K562 (cell line): ENCODE data around the gene SPINK4. TPM values are rescaled to one million over a fixed set of nuclear protein-coding genes. Genes with fewer than 3 reads are reported as not detected.

Experiments used
- E2F3 ChIP-seq: fragments of 250-450 bp; sonication (Bioruptor Pico); IDR thresholded peaks from 2 replicates; pipeline ENCODE4 v1.4.0; 2020; ENCODE audit warnings: mild to moderate bottlenecking
- E2F6 ChIP-seq, 2 experiments: IDR thresholded peaks; 2 replicates each; pipeline ENCODE4 v1.6.1; 2011; ENCODE audit warnings: borderline replicate concordance in 1 of 2, control low read depth in 1 of 2, low read depth in 1 of 2, low read length in 1 of 2, mild to moderate bottlenecking in 1 of 2, mixed read lengths in 1 of 2, moderate library complexity in 1 of 2; ENCODE audit not compliant: insufficient read depth in 1 of 2, insufficient read length in 1 of 2, poor library complexity in 1 of 2, severe bottlenecking in 1 of 2; ENCODE audit errors: extremely low read depth in 1 of 2
- FOS ChIP-seq: IDR thresholded peaks from 3 replicates; pipeline ENCODE4 v1.6.1; 2011; ENCODE audit not compliant: insufficient read length; ENCODE audit errors: extremely low read depth
- HCFC1 ChIP-seq: IDR thresholded peaks from 2 replicates; pipeline ENCODE4 v1.6.1; 2012; ENCODE audit warnings: low read depth, low read length, improper control_type of control experiment
- ILF3 ChIP-seq: fragments of 450-650 bp; IDR thresholded peaks from 2 replicates; pipeline ENCODE4 v1.6.1; 2018; ENCODE audit warnings: antibody characterized with exemption, mild to moderate bottlenecking, moderate library complexity, borderline replicate concordance
- IRF2 ChIP-seq: sonication (generic); formaldehyde crosslinking; IDR thresholded peaks from 2 replicates; pipeline ENCODE4 v1.8.1; 2022; ENCODE audit warnings: mild to moderate bottlenecking, missing genetic modification reagents
- MEF2A ChIP-seq: IDR thresholded peaks from 2 replicates; pipeline ENCODE4 v1.6.1; 2011; ENCODE audit warnings: low read depth, mild to moderate bottlenecking, low read length, moderate library complexity; ENCODE audit not compliant: control insufficient read depth
- NELFE ChIP-seq: IDR thresholded peaks from 2 replicates; pipeline ENCODE4 v1.6.1; 2011; ENCODE audit warnings: mild to moderate bottlenecking; ENCODE audit not compliant: insufficient read depth, insufficient read length
- REST ChIP-seq, 2 experiments: fragments of 450-650 bp; formaldehyde crosslinking in 1 of 2; IDR thresholded peaks; 2 replicates each; pipeline versions ENCODE4 v1.4.0 to v1.6.1; 2014 to 2020; ENCODE audit warnings: mild to moderate bottlenecking in 2 of 2, borderline replicate concordance in 1 of 2, low read depth in 1 of 2
- SMAD2 ChIP-seq: fragments of 150-350 bp; IDR thresholded peaks from 2 replicates; pipeline ENCODE4 v1.6.1; 2014; ENCODE audit warnings: low read depth, mild to moderate bottlenecking, low read length
- SNIP1 ChIP-seq: fragments of 450-650 bp; IDR thresholded peaks from 2 replicates; pipeline ENCODE4 v1.7.1; 2017; ENCODE audit warnings: low read depth, mild to moderate bottlenecking
- TAF1 ChIP-seq: IDR thresholded peaks from 2 replicates; pipeline ENCODE4 v1.6.1; 2011; ENCODE audit warnings: mild to moderate bottlenecking, low read length, moderate library complexity; ENCODE audit not compliant: insufficient read depth, control insufficient read depth, severe bottlenecking; ENCODE audit errors: extremely low read depth
- TBL1XR1 ChIP-seq, 2 experiments: IDR thresholded peaks; 2 replicates each; pipeline ENCODE4 v1.6.1; 2012; ENCODE audit warnings: improper control_type of control experiment in 2 of 2, low read length in 2 of 2, mild to moderate bottlenecking in 1 of 2
- TCF3 ChIP-seq: sonication (generic); formaldehyde crosslinking; IDR thresholded peaks from 2 replicates; pipeline ENCODE4 v1.4.0; 2020; ENCODE audit warnings: mild to moderate bottlenecking, missing genetic modification reagents
- ZKSCAN3 ChIP-seq: fragments of 250-450 bp; sonication (Bioruptor Pico); IDR thresholded peaks from 2 replicates; pipeline ENCODE4 v1.4.0; 2020
- ZNF354B ChIP-seq: fragments of 250-450 bp; sonication (Bioruptor Pico); IDR thresholded peaks from 2 replicates; pipeline ENCODE4 v1.4.0; 2020
- ZNF695 ChIP-seq: fragments of 450-650 bp; formaldehyde crosslinking; IDR thresholded peaks from 2 replicates; pipeline ENCODE4 v1.4.0; 2020; ENCODE audit warnings: mild to moderate bottlenecking, moderate library complexity
- ZNF778 ChIP-seq: fragments of 450-650 bp; formaldehyde crosslinking; IDR thresholded peaks from 2 replicates; pipeline ENCODE4 v1.4.0; 2020; ENCODE audit warnings: mild to moderate bottlenecking, moderate library complexity
- polyA plus RNA-seq, 8 experiments: library from polyadenylated mRNA; depleted of rRNA in 4 of 8; stranded (reverse) in 5 of 8; unstranded in 3 of 8; fragments of >200 nt; fragmentation: Nextera tagmentation in 2 of 8; fragmentation: Illumina TruSeq in 1 of 8; extraction: Ambion mirVana in 2 of 8; extraction: Trizol in 1 of 8; gene quantifications; 2 replicates each; pipeline versions ENCODE4 v1.2.1 to v1.2.3, GENCODE V29; 2011 to 2014; ENCODE audit warnings: inconsistent platforms in 1 of 8, missing spikeins in 1 of 8
- total RNA-seq, 7 experiments: library from RNA; depleted of rRNA in 6 of 7; stranded (reverse); fragments of >200 nt in 6 of 7; fragmentation: Illumina TruSeq in 2 of 7; extraction: Trizol in 2 of 7; gene quantifications; 2 replicates each; pipeline versions ENCODE4 v1.2.1 to v1.2.3, GENCODE V29; 2011 to 2021; ENCODE audit warnings: low replicate concordance in 1 of 7

SPINK4 gene
- total and polyA plus RNA-seq, 9 of the 15 experiments (the other 6 are each of a cell fraction or from before 2014, with no cell fraction given), result 0.74 to 5.5 (median 2.1) TPM; not detected in 2

- TF ChIP-seq E2F6 (IDR thresholded peaks at IDR 0.05; ENCODE audit: borderline replicate concordance in 1 of 2, extremely low read depth in 1 of 2, insufficient read depth in 1 of 2, insufficient read length in 1 of 2, low read depth in 1 of 2, low read length in 1 of 2, poor library complexity in 1 of 2, severe bottlenecking in 1 of 2) (no peak), E2F3 (CRISPR knock-in tag) (no peak), REST (IDR thresholded peaks at IDR 0.05; ENCODE audit: borderline replicate concordance) (peak; percentile 72), REST (CRISPR knock-in tag; IDR thresholded peaks at IDR 0.05; ENCODE audit: low read depth) (no peak), SMAD2 (no peak), ZNF778 (CRISPR knock-in tag) (no peak), FOS (no peak), IRF2 (CRISPR knock-in tag) (no peak), SNIP1 (no peak), TCF3 (CRISPR knock-in tag) (peak; percentile 94), TAF1 (no peak), ZNF354B (CRISPR knock-in tag) (0 out of 2 replicates have a peak, but pooled peaks have one; percentile 14), HCFC1 (no peak), ILF3 (no peak), ZKSCAN3 (CRISPR knock-in tag) (no peak), MEF2A (peak; percentile 94), ZNF695 (CRISPR knock-in tag) (no peak), TBL1XR1 (IDR thresholded peaks at IDR 0.05; ENCODE audit: low read length in 2 of 2) (peak; percentile 19 to 93; a peak in 2 of 4 replicates), NELFE (no peak)
Measured at GRCh38 chr9:33239921-33240320, at the start of gene SPINK4 (continued).
